Hepatocyte (in vitro differentiated cells): ENCODE data around the gene COMMD2. TPM values are rescaled to one million over a fixed set of nuclear protein-coding genes. Genes with fewer than 3 reads are reported as not detected.
A peak's percentile ranks its signal among the peaks of the same experiment; 100 is the strongest.

Source experiments
- DNase-seq: peaks from one replicate; pipeline ENCODE4 v3.0.0-alpha.2; 2016; ENCODE audit warnings: low spot score
- H2AFZ ChIP-seq: fragments of 200-600 bp; sonication (generic); 2 replicates; pipeline ENCODE4 v1.6.0; 2016; ENCODE audit warnings: antibody characterized with exemption, mild to moderate bottlenecking
- H3K27ac ChIP-seq: fragments of 200-600 bp; sonication (generic); 2 replicates; pipeline ENCODE4 v1.5.1; 2016; ENCODE audit warnings: mild to moderate bottlenecking
- H3K27me3 ChIP-seq: fragments of 200-600 bp; sonication (generic); 2 replicates; pipeline ENCODE4 v1.6.1; 2016
- H3K36me3 ChIP-seq: fragments of 200-600 bp; sonication (generic); replicated peaks from 2 replicates; pipeline ENCODE4 v1.5.1; 2016; ENCODE audit warnings: low read depth; ENCODE audit not compliant: insufficient read depth
- H3K4me1 ChIP-seq: fragments of 200-600 bp; sonication (generic); 2 replicates; pipeline ENCODE4 v1.5.1; 2016; ENCODE audit warnings: mild to moderate bottlenecking, moderate library complexity; ENCODE audit not compliant: insufficient read depth
- H3K4me2 ChIP-seq: fragments of 200-600 bp; sonication (generic); 2 replicates; pipeline ENCODE4 v1.6.0; 2016
- H3K4me3 ChIP-seq: fragments of 200-600 bp; sonication (generic); 2 replicates; pipeline ENCODE4 v1.5.1; 2016; ENCODE audit warnings: mild to moderate bottlenecking
- H3K79me2 ChIP-seq: fragments of 200-600 bp; sonication (generic); 2 replicates; pipeline ENCODE4 v1.6.0; 2017; ENCODE audit warnings: mild to moderate bottlenecking
- H3K9me2 ChIP-seq: fragments of 200-600 bp; sonication (generic); replicated peaks from 2 replicates; pipeline ENCODE4 v1.6.0; 2017; ENCODE audit warnings: mild to moderate bottlenecking; ENCODE audit not compliant: insufficient read depth
- H3K9me3 ChIP-seq: fragments of 200-600 bp; sonication (generic); 2 replicates; pipeline ENCODE4 v1.5.1; 2016; ENCODE audit warnings: low read depth, mild to moderate bottlenecking
- H4K20me1 ChIP-seq: fragments of 200-600 bp; sonication (generic); 2 replicates; pipeline ENCODE4 v1.6.0; 2016; ENCODE audit warnings: mild to moderate bottlenecking; ENCODE audit not compliant: insufficient read depth, poor library complexity, severe bottlenecking
- EZH2 ChIP-seq: fragments of 200-600 bp; sonication (generic); IDR thresholded peaks from 2 replicates; pipeline ENCODE4 v1.6.1; 2016; ENCODE audit warnings: antibody characterized with exemption, mild to moderate bottlenecking, borderline replicate concordance
- EZH2phosphoT487 ChIP-seq: fragments of 200-600 bp; sonication (generic); IDR thresholded peaks from one replicate; pipeline ENCODE4 v1.6.1; 2018; ENCODE audit warnings: antibody characterized with exemption, mild to moderate bottlenecking, low read depth, moderate library complexity; ENCODE audit not compliant: unreplicated experiment, severe bottlenecking
- WGBS: methylation state at CpG from one replicate; pipeline ENCODE4 v1.1.6; 2016; ENCODE audit warnings: low lambda C conversion rate; ENCODE audit errors: missing lambda C conversion rate; 5-methylcytosine and 5-hydroxymethylcytosine counted together
- polyA plus RNA-seq: library from polyadenylated mRNA; unstranded; fragments of >200 nt; fragmentation: Nextera tagmentation; extraction: Ambion mirVana; gene quantifications from 2 replicates; pipeline ENCODE4 v1.2.1, GENCODE V29; 2016
- total RNA-seq: library from RNA; depleted of rRNA; stranded (reverse); fragments of >200 nt; gene quantifications from 2 replicates; pipeline ENCODE4 v1.2.3, GENCODE V29; 2014
- TF ChIP-seq, protein P1 (sequence below): fragments of 200-600 bp; sonication (generic); IDR thresholded peaks from 2 replicates; pipeline ENCODE4 v1.5.1; 2016; ENCODE audit warnings: antibody characterized with exemption, mild to moderate bottlenecking; ENCODE audit not compliant: poor library complexity

COMMD2 gene
- total and polyA plus RNA-seq, 2 experiments from 2014 or later = 39.7 to 46.6 TPM

DNA sequence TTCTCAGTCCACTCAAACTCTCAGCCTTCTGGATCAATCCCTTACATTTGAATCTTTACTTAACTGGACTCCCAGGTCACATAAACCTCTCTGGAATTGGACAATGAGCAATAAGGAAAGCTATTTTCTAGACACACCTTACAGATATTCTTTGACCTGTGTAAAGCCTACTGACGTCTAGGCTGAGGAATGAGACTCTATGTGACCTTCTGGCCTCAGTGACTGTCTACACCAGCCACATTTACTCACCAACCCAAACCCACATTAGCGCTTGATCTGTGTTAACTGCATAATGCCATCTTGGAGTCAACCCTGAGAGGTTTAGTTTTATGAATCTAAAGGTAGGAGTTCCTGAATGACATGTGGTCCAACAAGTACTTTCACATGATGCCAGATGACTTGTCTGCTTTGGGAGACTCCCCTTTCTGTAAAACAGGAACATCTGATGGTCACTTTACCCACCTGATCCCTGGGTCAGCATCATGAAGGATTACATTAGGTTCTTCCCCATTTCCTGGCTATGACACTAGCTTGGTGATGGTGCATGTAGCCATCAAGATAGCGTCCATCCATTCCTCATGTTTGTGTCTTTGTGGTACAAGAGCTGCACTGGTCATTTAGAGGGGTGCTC, 11.4 kb upstream of the COMMD2 start:
- no peak overlapping the region for H3K4me2 ChIP-seq
- no peaks in the 10 kb centered on the region for H3K9me3 ChIP-seq
- TF ChIP-seq, protein P1, sequence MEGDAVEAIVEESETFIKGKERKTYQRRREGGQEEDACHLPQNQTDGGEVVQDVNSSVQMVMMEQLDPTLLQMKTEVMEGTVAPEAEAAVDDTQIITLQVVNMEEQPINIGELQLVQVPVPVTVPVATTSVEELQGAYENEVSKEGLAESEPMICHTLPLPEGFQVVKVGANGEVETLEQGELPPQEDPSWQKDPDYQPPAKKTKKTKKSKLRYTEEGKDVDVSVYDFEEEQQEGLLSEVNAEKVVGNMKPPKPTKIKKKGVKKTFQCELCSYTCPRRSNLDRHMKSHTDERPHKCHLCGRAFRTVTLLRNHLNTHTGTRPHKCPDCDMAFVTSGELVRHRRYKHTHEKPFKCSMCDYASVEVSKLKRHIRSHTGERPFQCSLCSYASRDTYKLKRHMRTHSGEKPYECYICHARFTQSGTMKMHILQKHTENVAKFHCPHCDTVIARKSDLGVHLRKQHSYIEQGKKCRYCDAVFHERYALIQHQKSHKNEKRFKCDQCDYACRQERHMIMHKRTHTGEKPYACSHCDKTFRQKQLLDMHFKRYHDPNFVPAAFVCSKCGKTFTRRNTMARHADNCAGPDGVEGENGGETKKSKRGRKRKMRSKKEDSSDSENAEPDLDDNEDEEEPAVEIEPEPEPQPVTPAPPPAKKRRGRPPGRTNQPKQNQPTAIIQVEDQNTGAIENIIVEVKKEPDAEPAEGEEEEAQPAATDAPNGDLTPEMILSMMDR = no peak
- no peak for TF ChIP-seq EZH2
- no peak for TF ChIP-seq EZH2phosphoT487
- H3K27ac ChIP-seq = no peak overlapping the region
- no peak overlapping the region for H2AFZ ChIP-seq
- H3K9me2 ChIP-seq = no peaks in the 10 kb centered on the region
- 75% methylated on average over 3 of the region's 3 CpGs for WGBS
- no peaks in the 10 kb centered on the region for H3K79me2 ChIP-seq
- DNase-seq = no peak
- H3K4me1 ChIP-seq = no peaks in the 10 kb centered on the region
- H4K20me1 ChIP-seq = no peaks in the 10 kb centered on the region
- H3K4me3 ChIP-seq = no peak overlapping the region
- H3K27me3 ChIP-seq = peaks cover 58% of the 10 kb centered on the region
- no peaks in the 10 kb centered on the region for H3K36me3 ChIP-seq

GRCh38 chr3:149753717-149754116, 1.4 kb upstream of the COMMD2 start:
- no peak overlapping the region for H3K27ac ChIP-seq
- peaks cover 15% of the 10 kb centered on the region for H3K27me3 ChIP-seq
- H2AFZ ChIP-seq = no peak overlapping the region

DNA sequence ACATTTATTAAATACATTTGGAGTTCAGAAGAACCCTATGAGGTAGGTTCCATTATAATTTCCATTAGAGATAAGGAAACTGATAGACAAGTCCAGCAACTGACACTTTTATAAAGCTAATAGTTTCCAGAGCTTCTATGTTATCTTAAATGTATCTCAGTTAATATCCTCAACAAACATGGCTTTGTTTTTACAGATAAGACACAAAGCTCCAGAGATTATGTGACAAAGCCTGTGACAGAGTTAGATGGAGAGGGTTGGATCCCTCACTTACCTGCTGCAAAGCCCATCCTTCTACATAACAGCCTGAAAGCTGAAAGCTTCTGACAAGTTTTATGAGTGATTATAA, 473 bp upstream of the COMMD2 start:
- Histone ChIP-seq H3K9me2 (no peaks in the 10 kb centered on the region), H4K20me1 (no peaks in the 10 kb centered on the region), H3K4me2 (peak overlapping the region; percentile 73), H2AFZ (peak overlapping the region; percentile 77), H3K79me2 (peaks cover 21% of the 10 kb centered on the region), H3K27me3 (peaks cover 10% of the 10 kb centered on the region), H3K4me1 (peaks cover 7% of the 10 kb centered on the region), H3K4me3 (peak overlapping the region; percentile 11), H3K27ac (peak overlapping the region; percentile 3), H3K36me3 (no peaks in the 10 kb centered on the region), H3K9me3 (no peaks in the 10 kb centered on the region)
- no peak for DNase-seq
- no peak for TF ChIP-seq EZH2phosphoT487
- TF ChIP-seq, protein P1 = no peak
- no peak for TF ChIP-seq EZH2

More at GRCh38 chr3:149753717-149754116, 1.4 kb upstream of the COMMD2 start:
- no peaks in the 10 kb centered on the region for H3K9me2 ChIP-seq
- H3K4me2 ChIP-seq = no peak overlapping the region
- DNase-seq = no peak
- no peak overlapping the region for H3K4me3 ChIP-seq
- TF ChIP-seq EZH2 (no peak), EZH2phosphoT487 (no peak)
- TF ChIP-seq, protein P1 = no peak
- H3K9me3 ChIP-seq = no peaks in the 10 kb centered on the region
- no peaks in the 10 kb centered on the region for H4K20me1 ChIP-seq
- H3K4me1 ChIP-seq = peaks cover 7% of the 10 kb centered on the region
- no peaks in the 10 kb centered on the region for H3K36me3 ChIP-seq
- H3K79me2 ChIP-seq = peaks cover 21% of the 10 kb centered on the region

DNA sequence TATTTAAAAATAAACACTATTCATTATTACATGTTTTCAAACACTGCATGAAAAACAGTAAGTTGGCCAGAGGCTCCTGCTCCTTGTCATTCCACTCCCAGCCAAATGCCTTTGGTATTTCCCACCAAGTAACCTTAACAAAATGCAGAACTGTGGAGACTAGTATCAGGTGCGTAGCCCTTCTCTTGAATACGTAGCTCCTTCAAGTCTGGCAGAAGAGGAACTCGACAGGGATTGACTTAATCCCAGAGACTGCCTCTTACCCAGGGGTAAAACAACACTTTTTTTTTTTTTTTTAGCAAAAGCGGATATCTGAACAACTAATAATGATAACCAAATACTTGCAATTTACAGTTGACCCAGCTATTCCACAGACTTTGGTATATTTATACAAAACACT, 738 bp downstream of the COMMD2 start:
- H3K4me3 ChIP-seq = peak overlapping the region; percentile 59
- peak overlapping the region; percentile 79 for H3K4me2 ChIP-seq
- WGBS = 12% methylated on average over 4 of the region's 4 CpGs
- no peaks in the 10 kb centered on the region for H3K36me3 ChIP-seq
- H3K27me3 ChIP-seq = peaks cover 3% of the 10 kb centered on the region
- no peaks in the 10 kb centered on the region for H3K9me3 ChIP-seq
- H3K79me2 ChIP-seq = peaks cover 21% of the 10 kb centered on the region
- H4K20me1 ChIP-seq = no peaks in the 10 kb centered on the region
- no peaks in the 10 kb centered on the region for H3K9me2 ChIP-seq
- no peak for DNase-seq
- peak overlapping the region; percentile 89 for H2AFZ ChIP-seq
- H3K4me1 ChIP-seq = peaks cover 7% of the 10 kb centered on the region
- peak overlapping the region; percentile 62 for H3K27ac ChIP-seq
- TF ChIP-seq EZH2phosphoT487 (no peak), EZH2 (no peak)
- TF ChIP-seq, protein P1 = no peak
